GM19324 (cell line): ENCODE data around the gene SHOX.
"Not testable (repeated sequence)": the region's sequence is repeated elsewhere in the genome, so short reads cannot be mapped to it uniquely, and the experiment has no call there.

Experiments
- ATAC-seq: cut with Tn5 transposase; IDR thresholded peaks from one replicate; pipeline ENCODE4 v1.9.1; 2021; ENCODE audit warnings: mild to moderate bottlenecking, moderate library complexity; ENCODE audit not compliant: unreplicated experiment, low FRiP score

SHOX gene

GRCh38 chrX:636981-637659, 6.5 kb downstream of the SHOX start:
- no peak for ATAC-seq

DNA sequence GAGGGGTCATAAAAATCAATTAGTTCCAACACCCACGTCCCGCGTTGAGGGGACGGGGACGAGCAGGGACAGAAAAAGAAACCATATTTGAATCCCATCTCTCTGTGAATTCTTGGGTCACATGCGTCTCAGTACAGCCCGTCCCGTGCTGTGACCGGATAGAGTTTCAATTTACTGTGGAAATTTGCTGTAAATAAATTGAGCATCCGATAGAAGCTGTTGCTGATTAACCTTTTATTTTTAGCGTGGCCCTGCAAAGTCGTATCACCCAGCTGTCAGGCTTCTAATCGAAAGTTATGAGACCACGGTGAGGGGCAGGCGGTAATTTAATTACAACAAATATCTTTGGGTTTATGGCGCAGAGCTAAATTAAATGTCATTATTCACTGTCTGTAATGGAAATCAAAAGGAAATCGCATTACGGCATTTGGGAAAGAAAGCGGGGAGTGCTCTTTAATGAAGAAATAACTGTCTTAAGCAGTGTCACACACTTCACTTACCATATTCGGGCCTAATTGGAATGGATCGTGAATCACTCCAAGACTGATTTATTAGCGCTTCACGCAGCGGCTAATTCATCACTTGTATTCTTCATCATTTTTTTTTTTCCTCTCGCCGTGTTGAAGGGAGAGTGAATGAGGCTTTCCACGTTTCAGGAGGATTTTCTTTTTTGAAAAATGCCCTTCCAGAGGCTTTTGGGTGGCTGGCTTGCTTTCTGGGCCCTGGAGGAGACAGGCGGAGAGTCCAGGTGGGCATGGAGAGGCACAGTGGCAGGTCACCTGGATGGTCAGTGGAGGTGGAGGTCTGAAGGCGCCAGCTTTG, 7.3 kb downstream of the SHOX start:
- ATAC-seq, result no peak

GRCh38 chrX:638482-639131, 8.0 kb downstream of the SHOX start:
- ATAC-seq, result no peak

- ATAC-seq, result no peak
Measured at GRCh38 chrX:639151-639550, 8.6 kb downstream of the SHOX start.

GRCh38 chrX:640641-641040, 10.1 kb downstream of the SHOX start:
- ATAC-seq, result no peak

DNA sequence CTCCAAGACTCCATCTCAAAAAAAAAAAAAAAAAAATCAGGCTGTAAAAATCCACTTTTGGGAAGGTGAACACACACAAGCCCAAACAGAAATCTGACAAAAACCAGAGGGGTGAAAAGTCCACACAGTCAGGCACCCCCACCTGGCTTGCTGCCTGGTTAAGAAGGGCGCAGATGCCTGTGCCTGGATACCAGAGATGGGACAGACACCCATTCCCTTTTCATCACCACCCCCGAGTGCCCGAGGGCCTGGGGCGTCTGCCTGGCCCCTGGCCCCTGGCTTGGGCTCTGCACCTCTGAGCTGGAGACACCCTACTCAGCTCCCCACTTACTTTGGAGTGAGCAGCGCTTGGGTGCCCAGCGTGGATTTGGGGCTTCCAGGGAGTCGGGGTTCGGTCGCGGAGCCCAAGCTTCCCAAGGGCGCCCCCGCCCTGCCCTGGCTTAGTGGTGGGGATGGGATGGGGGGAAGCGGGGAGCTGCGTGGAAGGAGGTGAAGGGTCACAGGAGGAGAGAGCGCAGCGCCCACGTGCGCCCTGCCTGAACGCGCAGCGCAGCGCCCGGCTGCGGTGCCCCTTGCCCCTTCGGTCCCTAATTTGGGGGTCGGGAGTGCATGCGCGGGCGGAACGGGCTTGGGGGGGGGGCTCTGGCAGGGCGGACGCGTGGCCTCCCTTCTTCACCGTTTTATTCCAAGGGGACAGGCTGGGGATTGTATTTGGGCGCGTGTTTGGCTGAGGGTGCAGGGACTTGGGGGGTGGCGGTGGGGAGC, 11.3 kb downstream of the SHOX start:
- ATAC-seq, result no peak

- no peak for ATAC-seq
Measured at GRCh38 chrX:642436-643240, 12.0 kb downstream of the SHOX start.

DNA sequence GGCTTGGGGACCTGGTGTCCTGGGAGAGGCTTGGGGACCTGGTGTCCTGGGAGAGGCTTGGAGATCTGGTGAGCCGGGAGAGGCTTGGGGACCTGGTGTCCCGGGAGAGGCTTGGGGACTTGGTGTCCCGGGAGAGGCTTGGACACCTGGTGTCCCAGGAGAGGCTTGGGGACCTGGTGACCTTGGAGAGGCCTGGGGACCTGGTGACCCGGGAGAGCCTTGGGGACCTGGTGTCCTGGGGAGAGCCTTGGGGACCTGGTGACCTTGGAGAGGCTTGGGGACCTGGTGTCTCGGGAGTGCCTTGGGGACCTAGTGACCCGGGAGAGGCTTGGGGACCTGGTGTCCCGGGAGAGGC, 12.6 kb downstream of the SHOX start:
- ATAC-seq, result no peak

DNA sequence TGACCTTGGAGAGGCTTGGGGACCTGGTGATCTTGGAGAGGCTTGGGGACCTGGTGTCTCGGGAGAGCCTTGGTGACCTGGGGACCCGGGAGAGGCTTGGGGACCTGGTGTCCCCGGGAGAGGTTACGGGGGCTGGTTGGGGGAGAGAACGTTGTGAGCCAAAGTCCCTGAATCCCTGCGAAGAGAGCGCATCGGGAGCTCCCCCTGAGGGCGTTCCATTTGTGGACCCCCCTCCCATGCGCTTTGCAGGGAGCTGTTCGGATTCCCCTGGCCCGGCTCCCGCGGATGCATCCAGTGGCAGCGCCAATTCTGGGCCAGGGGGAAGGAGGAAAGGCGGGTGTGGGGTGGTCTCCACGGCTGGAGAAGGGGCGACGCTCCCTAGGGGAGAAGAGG, 13.3 kb downstream of the SHOX start:
- ATAC-seq, result no peak

GRCh38 chrX:644304-645281, 14.0 kb downstream of the SHOX start:
- ATAC-seq, result no peak

GRCh38 chrX:646228-646495, 15.6 kb downstream of the SHOX start:
- no peak for ATAC-seq

GRCh38 chrX:646796-647195, 16.2 kb downstream of the SHOX start:
- no peak for ATAC-seq

DNA sequence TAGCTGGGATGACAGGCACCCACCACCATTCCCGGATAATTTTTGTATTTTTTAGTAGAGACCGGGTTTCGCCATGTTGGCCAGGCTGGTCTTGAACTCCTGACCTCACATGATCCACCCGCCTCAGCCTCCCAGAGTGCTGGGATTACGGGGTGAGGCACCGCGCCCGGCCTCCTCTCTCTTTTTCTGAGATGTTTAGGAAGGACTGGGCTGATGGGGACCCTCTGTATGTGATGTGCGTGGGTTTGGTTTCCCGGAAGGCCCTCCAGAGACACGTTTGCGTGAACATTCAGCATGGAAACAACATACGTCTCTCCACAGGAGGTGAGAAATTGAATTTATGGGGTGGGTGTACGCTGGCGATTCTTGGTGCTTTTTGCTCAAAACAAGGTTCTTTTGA, 18.6 kb downstream of the SHOX start:
- no peak for ATAC-seq

DNA sequence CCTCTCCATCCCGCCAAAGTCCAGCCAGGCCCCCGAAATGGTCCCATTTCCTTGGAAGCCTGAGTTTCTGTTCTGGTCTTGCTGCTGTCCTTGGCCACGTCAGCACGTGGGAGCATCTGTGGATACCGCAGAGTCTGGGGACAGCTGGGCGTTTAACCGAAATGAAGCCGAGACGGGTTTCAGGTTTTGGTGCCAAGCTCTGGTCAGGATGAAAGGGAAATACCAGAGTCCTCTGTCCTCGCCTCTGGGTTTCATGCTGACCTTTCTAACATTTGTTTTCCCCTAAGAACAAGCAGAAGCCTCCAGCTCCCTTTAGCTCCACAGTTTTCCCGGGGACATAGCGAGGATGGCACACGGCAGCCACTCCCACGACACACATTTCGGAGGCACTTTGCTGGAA, 19.7 kb downstream of the SHOX start:
- no peak for ATAC-seq

- ATAC-seq, result no peak
Measured at GRCh38 chrX:650811-651210, 20.2 kb downstream of the SHOX start.

DNA sequence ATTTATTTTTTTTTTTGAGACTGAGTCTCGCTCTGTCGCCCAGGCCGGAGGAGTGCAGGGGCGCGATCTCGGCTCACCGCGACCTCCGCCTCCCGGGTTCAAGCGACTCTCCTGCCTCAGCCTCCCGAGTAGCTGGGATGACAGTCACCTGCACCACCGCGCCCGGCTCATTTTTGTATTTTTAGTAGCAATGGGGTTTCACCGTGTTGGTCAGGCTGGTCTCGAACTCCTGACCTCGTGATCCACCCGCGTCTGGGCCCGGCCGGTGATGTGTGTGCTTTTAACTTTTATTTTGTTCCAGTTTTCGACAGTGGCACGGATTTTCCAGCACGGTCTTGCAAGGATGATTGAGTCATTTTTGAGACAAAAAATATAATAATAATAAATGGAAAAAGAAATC, 21.3 kb downstream of the SHOX start:
- not testable (repeated sequence) for ATAC-seq

DNA sequence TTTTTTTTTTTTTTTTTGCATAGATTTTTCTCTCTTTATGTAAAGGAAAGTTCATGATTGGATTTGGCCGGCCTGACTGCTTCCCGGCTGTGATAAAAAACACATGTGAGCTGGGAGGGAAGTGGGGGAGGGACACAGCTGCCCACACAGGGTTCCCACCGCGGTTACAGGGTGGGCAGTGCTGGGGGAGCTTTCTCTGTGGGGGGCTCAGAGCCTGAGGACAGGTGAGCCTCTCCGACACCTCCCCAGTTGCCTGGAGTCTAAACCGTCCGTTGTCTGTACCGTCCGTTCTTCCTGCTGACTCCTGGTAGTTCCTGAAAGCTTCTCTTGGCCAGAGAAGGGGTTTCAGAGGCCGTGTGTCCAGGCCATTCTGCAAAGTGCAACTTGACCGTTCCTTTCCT, 21.8 kb downstream of the SHOX start:
- ATAC-seq, result no peak

DNA sequence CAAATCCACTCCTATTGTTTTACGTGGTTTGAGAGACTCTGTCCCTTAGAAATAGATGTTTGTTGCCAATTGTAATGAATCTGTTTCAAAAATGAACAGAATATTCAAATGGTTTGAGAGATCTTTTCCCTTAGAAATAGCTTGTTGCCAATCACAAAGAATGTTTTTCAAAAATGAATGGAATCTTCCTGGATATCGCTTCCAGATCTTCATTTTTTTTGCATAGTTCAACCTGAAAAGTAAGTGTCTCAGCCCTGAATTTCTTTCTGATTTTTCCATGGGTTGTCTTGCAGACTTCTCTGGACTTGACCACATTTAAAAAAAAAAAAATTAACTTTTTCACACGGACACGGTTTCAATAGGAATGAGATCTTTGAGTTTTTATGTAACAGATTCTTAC, 22.7 kb downstream of the SHOX start:
- ATAC-seq, result no peak

DNA sequence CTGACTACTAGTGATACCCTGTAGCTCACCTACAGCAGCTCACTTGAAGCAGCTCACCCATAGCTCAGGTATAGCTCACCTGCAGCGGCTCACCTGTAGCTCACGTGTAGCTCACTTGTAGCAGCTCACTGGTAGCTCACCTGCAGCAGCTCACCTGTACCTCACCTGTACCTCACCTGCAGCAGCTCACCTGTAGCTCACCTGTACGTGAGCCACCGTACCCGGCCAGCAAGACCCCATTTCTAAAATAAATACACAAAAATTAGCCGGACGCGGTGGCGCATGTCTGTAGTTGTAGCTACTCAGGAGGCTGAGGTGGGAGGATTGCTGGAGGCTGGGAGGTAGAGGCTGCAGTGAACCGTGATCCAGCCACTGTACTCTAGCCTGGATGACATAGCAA, 30.6 kb downstream of the SHOX start:
- ATAC-seq, result no peak
